Mucosa of descending colon (tissue), 3 donors: ENCODE results near the gene RANBP10. TPM values are rescaled to one million over a fixed set of nuclear protein-coding genes. Genes with fewer than 3 reads are reported as not detected.
"Not testable (repeated sequence)": the region's sequence is repeated elsewhere in the genome, so short reads cannot be mapped to it uniquely, and the experiment has no call there.

Experiments
- ATAC-seq: fragments of 200-7000 bp; cut with Tn5 transposase; one replicate; pipeline ENCODE4 v1.9.1; 2020; ENCODE audit warnings: mild to moderate bottlenecking, moderate library complexity
- DNase-seq, 3 donors: peaks; one replicate each; pipeline ENCODE4 v3.0.0-alpha.2; 2020
- H3K36me3 ChIP-seq: fragments of 200-600 bp; one replicate; pipeline ENCODE4 v1.8.0; 2021; ENCODE audit warnings: low read depth, mild to moderate bottlenecking
- H3K4me1 ChIP-seq: fragments of 200-600 bp; one replicate; pipeline ENCODE4 v1.8.0; 2021; ENCODE audit warnings: low read depth, mild to moderate bottlenecking
- H3K4me3 ChIP-seq: fragments of 200-600 bp; one replicate; pipeline ENCODE4 v1.8.0; 2021; ENCODE audit warnings: mild to moderate bottlenecking
- H3K9me3 ChIP-seq: fragments of 200-600 bp; one replicate; pipeline ENCODE4 v1.8.0; 2021; ENCODE audit warnings: mild to moderate bottlenecking
- intact Hi-C, 2 donors: fragments of 100-400 bp; cut with DNase I in 1 of 2; cut with micrococcal nuclease in 1 of 2; formaldehyde crosslinking; loops; one replicate each; pipeline versions ENCODE4 v1.11.0 to v1.11.1; 2022; cut with DNase I, micrococcal nuclease
- total RNA-seq, 3 donors: library from RNA; stranded (reverse); fragmentation: NEBNext Ultra II Directional in 2 of 3; extraction: Animal tissue kit (Norgen Biotek cat#: 25700) in 2 of 3; gene quantifications; one replicate each; pipeline versions ENCODE4 v1.2.1 to v1.2.4, GENCODE V29; 2021 to 2023
- TF ChIP-seq, protein P1 (sequence below): fragments of 200-600 bp; IDR thresholded peaks from one replicate; pipeline ENCODE4 v1.8.0; 2022; ENCODE audit warnings: antibody characterized with exemption, mild to moderate bottlenecking
- donor health status: DM: no; HTN: no; CAD: no; lungs with moderate emphysema.
- donor health status: DM: no; HTN: no; CAD: no.
- donor health status: DM: no; HTN: yes; CAD: no.

RANBP10 gene
- total RNA-seq, 3 donors from 2014 or later: 19.6 to 24.1 (median 20.6) TPM

DNA sequence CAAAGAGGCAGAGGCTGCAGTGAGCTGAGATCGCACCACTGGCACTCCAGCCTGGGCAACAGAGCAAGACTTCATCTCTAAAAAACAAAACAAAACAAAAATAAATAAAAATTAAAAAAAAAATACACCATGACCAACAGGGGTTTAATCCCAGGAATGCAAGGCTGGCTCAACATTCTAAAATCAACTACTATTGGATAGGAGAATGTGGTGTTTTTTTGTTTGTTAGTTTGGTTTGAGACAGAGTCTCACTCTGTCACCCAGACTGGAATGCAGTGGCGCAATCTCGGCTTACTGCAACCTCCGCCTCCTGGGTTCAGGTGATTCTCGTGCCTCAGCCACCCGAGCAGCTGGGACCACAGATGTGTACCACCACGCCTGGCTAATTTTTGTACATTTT is 107.1 kb downstream of the RANBP10 start:
- H3K4me3 ChIP-seq: no peak overlapping the region
- intact Hi-C loops: no loop called here
- H3K9me3 ChIP-seq: no peaks in the 10 kb centered on the region
- no peaks in the 10 kb centered on the region for H3K36me3 ChIP-seq
- H3K4me1 ChIP-seq: peaks cover 12% of the 10 kb centered on the region
- ATAC-seq: no peak
- TF ChIP-seq, protein P1, sequence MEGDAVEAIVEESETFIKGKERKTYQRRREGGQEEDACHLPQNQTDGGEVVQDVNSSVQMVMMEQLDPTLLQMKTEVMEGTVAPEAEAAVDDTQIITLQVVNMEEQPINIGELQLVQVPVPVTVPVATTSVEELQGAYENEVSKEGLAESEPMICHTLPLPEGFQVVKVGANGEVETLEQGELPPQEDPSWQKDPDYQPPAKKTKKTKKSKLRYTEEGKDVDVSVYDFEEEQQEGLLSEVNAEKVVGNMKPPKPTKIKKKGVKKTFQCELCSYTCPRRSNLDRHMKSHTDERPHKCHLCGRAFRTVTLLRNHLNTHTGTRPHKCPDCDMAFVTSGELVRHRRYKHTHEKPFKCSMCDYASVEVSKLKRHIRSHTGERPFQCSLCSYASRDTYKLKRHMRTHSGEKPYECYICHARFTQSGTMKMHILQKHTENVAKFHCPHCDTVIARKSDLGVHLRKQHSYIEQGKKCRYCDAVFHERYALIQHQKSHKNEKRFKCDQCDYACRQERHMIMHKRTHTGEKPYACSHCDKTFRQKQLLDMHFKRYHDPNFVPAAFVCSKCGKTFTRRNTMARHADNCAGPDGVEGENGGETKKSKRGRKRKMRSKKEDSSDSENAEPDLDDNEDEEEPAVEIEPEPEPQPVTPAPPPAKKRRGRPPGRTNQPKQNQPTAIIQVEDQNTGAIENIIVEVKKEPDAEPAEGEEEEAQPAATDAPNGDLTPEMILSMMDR: no peak
- DNase-seq: no peak

DNA sequence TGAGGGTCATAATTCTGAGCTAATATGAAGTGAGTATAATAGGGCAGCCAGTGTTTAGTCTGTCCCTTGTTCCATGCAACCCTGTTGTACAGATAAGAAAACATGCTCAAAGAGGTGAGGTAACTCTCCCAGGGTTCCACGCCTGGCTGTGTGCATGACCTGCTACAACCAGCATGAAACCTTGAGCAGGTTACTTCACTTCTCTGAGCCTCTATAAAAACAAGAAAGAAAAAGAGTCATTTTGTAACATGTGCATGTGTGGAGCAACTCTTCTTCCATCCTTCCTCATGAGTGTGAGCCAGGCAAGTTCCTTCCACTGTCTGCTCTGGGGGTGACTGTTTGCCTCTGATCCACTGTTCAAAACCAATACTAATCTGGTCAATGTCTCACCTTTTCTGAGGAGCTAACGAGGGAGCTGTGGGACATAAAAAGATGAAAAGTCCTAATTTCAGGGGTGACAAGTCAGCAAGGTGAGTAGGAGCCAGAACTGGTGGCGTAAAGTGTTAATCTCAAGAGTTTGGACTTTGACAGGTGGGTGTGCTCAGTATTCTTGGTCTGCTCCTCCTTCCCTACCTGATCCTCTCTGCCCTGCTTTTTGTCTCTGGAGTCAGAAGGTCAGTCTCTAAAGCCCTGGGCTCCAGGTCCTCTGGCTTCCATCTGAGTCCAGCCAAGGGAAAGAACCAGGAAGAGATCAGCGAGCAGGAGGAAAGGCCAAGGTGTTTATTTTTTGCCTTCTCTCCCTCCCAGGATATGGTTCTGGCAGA is 108.8 kb downstream of the RANBP10 start:
- intact Hi-C loops: no loop called here
- TF ChIP-seq, protein P1: no peak
- Histone ChIP-seq H3K9me3 (no peaks in the 10 kb centered on the region), H3K36me3 (no peaks in the 10 kb centered on the region), H3K4me3 (no peak overlapping the region), H3K4me1 (peaks cover 12% of the 10 kb centered on the region)
- no peak for DNase-seq
- ATAC-seq: peak; percentile 94

DNA sequence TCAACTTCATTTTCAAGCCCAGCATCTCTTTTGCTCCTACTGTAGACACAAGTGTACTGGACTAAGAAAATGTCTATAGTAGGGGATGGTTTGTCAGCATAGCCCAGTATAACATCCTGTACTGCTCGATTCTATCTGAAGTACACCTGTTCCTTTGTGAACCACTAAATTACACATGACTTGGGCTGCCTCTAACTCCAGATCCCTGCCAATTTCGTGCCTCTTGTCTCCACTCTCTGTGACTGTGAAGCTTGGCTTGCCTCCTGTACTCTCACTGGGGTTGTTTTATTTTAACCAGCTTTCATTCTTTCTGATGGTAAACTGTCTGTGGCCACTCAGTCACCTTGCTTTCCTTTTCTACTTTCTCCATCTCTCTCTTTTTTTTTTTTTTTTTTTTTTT is 111.7 kb downstream of the RANBP10 start:
- intact Hi-C loops: no loop called here
- Histone ChIP-seq H3K36me3 (no peaks in the 10 kb centered on the region), H3K4me3 (no peak overlapping the region), H3K4me1 (peaks cover 12% of the 10 kb centered on the region), H3K9me3 (no peaks in the 10 kb centered on the region)
- ATAC-seq (no peak), DNase-seq (no peak)
- TF ChIP-seq, protein P1: no peak

DNA sequence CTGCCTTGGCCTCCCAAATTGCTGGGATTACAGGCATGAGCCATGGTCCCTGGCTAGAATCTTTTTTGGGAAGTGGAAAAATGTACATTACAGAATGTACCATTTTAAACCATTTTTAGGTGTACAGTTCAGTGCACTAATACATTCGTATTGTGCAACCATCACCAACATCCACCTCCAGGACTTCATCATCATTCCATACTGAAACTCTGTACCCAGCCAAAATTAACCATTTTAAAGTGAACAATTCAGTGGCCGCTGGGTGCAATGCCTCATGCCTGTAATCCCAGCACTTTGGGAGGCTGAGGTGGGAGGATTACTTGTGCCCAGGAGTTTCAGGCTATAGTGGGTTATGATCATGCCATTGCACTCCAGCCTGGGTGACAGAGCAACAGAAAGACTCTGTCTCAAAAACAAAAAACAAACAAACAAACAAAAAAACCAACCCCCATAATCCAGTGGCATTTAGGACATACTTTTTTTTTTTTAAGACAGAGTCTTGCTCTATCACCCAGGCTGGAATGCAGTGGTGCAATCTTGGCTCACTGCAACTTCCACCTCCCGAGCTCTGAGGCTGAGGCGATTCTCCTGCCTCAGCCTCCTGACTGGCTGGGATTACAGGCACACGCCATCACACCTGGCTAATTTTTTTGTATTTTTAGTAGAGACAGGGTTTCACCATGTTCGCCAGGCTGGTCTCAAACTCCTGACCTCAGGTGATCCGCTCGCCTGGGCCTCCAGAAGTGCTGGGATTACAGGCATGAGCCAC is 112.7 kb downstream of the RANBP10 start:
- intact Hi-C loops, H3K36me3 ChIP-seq, H3K9me3 ChIP-seq, H3K4me3 ChIP-seq, DNase-seq, ATAC-seq: not testable (repeated sequence)
- H3K4me1 ChIP-seq: peaks cover 10% of the 10 kb centered on the region

DNA sequence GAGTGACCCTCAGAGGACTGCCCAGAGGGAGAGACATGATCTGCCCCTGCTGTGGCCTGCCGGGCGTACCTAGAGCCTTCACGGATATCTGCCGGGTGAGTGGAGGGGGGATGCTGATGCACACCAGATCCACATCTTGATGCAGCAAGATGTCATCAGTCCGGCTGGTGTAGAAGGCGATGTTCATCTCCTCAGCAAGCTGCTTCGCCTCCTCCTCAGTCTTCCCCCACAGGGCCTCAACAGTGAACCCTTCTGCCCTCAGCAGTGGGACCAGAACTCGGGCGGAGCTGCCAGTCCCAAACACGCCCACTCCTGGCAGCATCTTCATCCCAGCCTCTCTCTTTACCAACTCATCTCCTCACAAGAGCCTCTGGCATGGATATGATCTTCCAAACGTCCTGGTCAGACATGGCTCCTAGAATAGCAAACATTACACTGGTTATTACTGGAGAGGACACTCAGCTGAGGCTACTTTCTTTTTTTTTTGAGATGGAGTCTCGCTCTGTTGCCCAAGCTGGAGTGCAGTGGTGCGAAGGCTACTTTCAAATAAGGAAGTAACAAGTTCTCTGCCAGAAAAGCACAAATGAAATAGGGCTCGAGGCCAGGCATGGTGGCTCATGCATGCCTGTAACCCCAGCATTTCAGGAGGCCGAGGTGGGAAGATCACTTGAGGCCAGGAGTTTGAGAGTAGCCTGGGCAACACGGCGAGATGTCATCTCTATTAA is 120.8 kb downstream of the RANBP10 start:
- DNase-seq (no peak), ATAC-seq (peak; percentile 25)
- TF ChIP-seq, protein P1: no peak
- H3K4me1 ChIP-seq: no peaks in the 10 kb centered on the region
- H3K4me3 ChIP-seq: no peak overlapping the region
- intact Hi-C loops: no loop called here
- no peaks in the 10 kb centered on the region for H3K9me3 ChIP-seq
- no peaks in the 10 kb centered on the region for H3K36me3 ChIP-seq

DNA sequence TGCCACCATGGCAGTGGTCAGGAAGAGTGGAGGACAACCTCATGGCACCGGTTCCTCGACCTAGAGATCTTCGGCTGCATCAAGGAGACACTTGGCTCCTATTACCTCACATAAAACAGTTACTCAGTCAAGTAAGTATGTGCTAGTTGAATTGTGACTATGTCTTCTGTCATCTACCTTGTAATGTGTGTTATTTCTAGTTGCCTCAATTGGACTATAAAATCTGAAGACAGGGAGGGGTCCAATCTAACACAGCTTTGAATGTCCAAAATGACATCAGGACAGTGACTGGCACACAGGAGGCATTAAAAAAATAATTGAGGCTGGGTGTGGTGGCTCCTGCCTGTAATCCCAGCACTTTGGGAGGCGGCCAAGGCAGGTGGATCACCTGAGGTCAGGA is 122.6 kb downstream of the RANBP10 start:
- intact Hi-C loops: no loop called here
- TF ChIP-seq, protein P1: no peak

More for the DNA sequence above, 122.6 kb downstream of the RANBP10 start:
- peak in 1 of 3 donors; percentile 48 for DNase-seq
- Histone ChIP-seq H3K4me3 (no peak overlapping the region), H3K36me3 (no peaks in the 10 kb centered on the region), H3K9me3 (no peaks in the 10 kb centered on the region), H3K4me1 (peaks cover 4% of the 10 kb centered on the region)
- ATAC-seq: peak; percentile 75
